ENCODE data around the gene FOXP1. TPM values are rescaled to one million over a fixed set of nuclear protein-coding genes. Genes with fewer than 3 reads are reported as not detected.

FOXP1 gene
- total and polyA plus RNA-seq, 2 of the 8 experiments (the other 6 are each of a cell fraction or from before 2014, with no cell fraction given) = 13.9 to 25.4 TPM

DNA sequence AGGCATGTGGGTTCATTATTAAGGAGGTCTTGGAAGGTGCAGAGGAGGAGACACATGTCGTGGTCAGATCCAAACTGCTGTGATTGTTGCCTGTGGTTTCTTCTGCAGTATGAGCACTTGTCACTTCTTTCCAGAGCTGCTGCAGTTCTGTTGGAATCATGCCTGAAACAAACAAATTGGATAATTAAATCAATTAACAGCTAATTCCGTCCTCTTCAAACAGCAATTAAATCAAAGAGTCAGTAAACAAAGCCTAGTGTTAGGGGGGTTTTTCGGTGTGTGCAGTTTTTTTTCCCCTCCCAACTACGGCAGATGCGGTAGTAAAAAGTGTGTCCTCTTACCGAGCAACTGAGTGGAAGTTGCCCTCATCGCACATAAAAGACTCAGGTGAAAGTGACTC lies 542.2 kb downstream of the FOXP1 start:
- DNase-seq (ENCODE audit: low read depth in 1 of 2, low spot score in 2 of 2) (no peak), FAIRE-seq (no peak)
- Histone ChIP-seq H3K9ac (replicated peaks in 1 of 4; ENCODE audit: extremely low read depth in 1 of 4, low read depth in 3 of 4, low read length in 3 of 4) (no peak overlapping the region), H3K79me2 (ENCODE audit: control insufficient read depth in 1 of 2, insufficient read depth in 2 of 2, low read length in 2 of 2) (no peaks in the 10 kb centered on the region), H2AK5ac (ENCODE audit: low read depth, low read length) (no peak overlapping the region), H4K20me1 (replicated peaks in 1 of 2; ENCODE audit: control insufficient read depth in 1 of 2, insufficient read depth in 2 of 2, low read length in 2 of 2) (no peaks in the 10 kb centered on the region), H2AFZ (ENCODE audit: low read length) (no peak overlapping the region), H2BK20ac (ENCODE audit: low read length) (no peak overlapping the region), H4K5ac (ENCODE audit: insufficient read length, low read depth, low read length) (no peak overlapping the region), H3K23ac (ENCODE audit: insufficient read length) (no peak overlapping the region), H3K4ac (replicated peaks; ENCODE audit: insufficient read length, low read depth, low read length) (no peak overlapping the region), H3K23me2 (ENCODE audit: low read depth, low read length) (no peaks in the 10 kb centered on the region), H3K18ac (ENCODE audit: extremely low read depth, low read length) (no peak overlapping the region), H3K27me3 (replicated peaks in 1 of 4; ENCODE audit: control insufficient read depth in 3 of 4, extremely low read depth in 1 of 4, insufficient read depth in 3 of 4, low read length in 3 of 4) (no peaks in the 10 kb centered on the region), H3K56ac (replicated peaks; ENCODE audit: insufficient read length, low read depth, low read length) (no peak overlapping the region), H4K91ac (replicated peaks; ENCODE audit: insufficient read length, low read length) (no peak overlapping the region), H2BK120ac (replicated peaks; ENCODE audit: low read depth, low read length) (no peak overlapping the region), H3K4me3 (ENCODE audit: extremely low read depth in 1 of 4, insufficient read depth in 2 of 4, low read depth in 3 of 4, low read length in 4 of 4) (no peak overlapping the region), H3K9me3 (ENCODE audit: insufficient read depth in 2 of 2, low read depth in 1 of 2, low read length in 1 of 2) (no peaks in the 10 kb centered on the region), H3K4me2 (ENCODE audit: insufficient read depth in 1 of 2, low read depth in 2 of 2, low read length in 2 of 2) (no peak overlapping the region), H3K14ac (ENCODE audit: insufficient read length) (no peak overlapping the region), H2BK5ac (ENCODE audit: low read depth, low read length) (no peak overlapping the region), H3K27ac (ENCODE audit: low read depth, low read length) (no peak overlapping the region), H2BK12ac (ENCODE audit: low read depth, low read length) (no peak overlapping the region), H3K36me3 (ENCODE audit: control insufficient read depth in 2 of 4, insufficient read depth in 4 of 4, low read length in 3 of 4) (peaks cover 0 to 26% (median 10%) of the 10 kb centered on the region in 4 experiments; a peak in 6 of 8 replicates), H4K8ac (ENCODE audit: extremely low read depth, insufficient read depth, low read length) (no peak overlapping the region), H3K79me1 (ENCODE audit: low read depth, low read length) (no peaks in the 10 kb centered on the region), H3K4me1 (replicated peaks in 1 of 4; ENCODE audit: control insufficient read depth in 3 of 4, insufficient read depth in 4 of 4, low read length in 3 of 4) (peaks cover 2 to 6% (median 4%) of the 10 kb centered on the region in 4 experiments; a peak in 5 of 7 replicates), H2BK15ac (ENCODE audit: low read length) (no peak overlapping the region)
- CTCF ChIA-PET (ENCODE audit: partially characterized antibody) = interaction anchor here (1.3 kb wide), 1 partner anchor 19 kb away, joined by 3 read pairs; no protein-coding TSS in a partner anchor
- POLR2A ChIA-PET (ENCODE audit: partially characterized antibody) = no interaction called here
- TF ChIP-seq SIN3A (conservative IDR thresholded peaks at IDR 0.05 in 1 of 2, IDR thresholded peaks at IDR 0.05 in 1 of 2; ENCODE audit: low read depth in 1 of 2, low read length in 2 of 2) (no peak), CEBPB (IDR thresholded peaks at IDR 0.05; ENCODE audit: low read depth, low read length) (no peak), RFX5 (IDR thresholded peaks at IDR 0.05; ENCODE audit: borderline replicate concordance, low read depth, low read length) (no peak), EGR1 (IDR thresholded peaks at IDR 0.05; ENCODE audit: borderline replicate concordance, low read depth, low read length) (no peak), EZH2 (IDR thresholded peaks at IDR 0.05; ENCODE audit: low read depth, low read length, severe bottlenecking) (no peak), KDM5A (IDR thresholded peaks at IDR 0.05; ENCODE audit: low read length) (no peak)
- WGBS, 2 experiments (ENCODE audit: extremely low coverage in 1 of 2, insufficient coverage in 1 of 2, insufficient read length in 1 of 2, insufficient replicate concordance in 2 of 2, low coverage in 1 of 2, low lambda C conversion rate in 2 of 2, missing lambda C conversion rate in 1 of 2) = 92% methylated on average over 7 of the region's 7 CpGs; no CpG with 5 or more reads in 1 of the 2 experiments

All from H1 (cell line).